Erythroblast (primary cell): ENCODE measurements around the gene SH3GLB2.

ENCODE experiments used
- DNase-seq, 2 experiments: peaks; one replicate each; lab custom pipeline; 2025; lab: John Stamatoyannopoulos, UW
- GATA1 ChIP-seq: IDR thresholded peaks from 2 replicates; pipeline ENCODE4 v1.6.1; 2011; ENCODE audit warnings: low read depth, mild to moderate bottlenecking, control low read depth, low read length, moderate library complexity
- POLR2A ChIP-seq: IDR thresholded peaks from 2 replicates; pipeline ENCODE4 v1.6.1; 2011; ENCODE audit warnings: mild to moderate bottlenecking, low read length

SH3GLB2 gene

DNA sequence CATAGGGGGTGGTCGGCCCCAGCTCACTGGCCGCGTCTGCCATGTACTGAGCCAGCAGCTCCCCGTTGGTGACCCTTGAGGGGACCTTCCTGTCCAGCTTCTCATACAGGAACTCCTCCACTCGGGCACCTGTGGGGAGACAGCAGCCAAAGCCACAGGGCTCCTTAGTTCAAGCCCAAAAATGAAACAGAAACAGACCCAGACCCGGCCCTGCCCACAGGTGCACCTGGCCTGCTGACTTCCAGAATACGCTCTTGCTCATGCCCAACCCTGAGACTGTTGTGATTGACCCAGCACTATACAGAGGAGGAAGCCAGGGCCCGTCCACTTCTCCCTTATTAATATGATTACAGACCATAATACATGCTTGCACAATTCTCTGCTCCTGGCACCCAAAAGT, 7.0 kb downstream of the SH3GLB2 start:
- TF ChIP-seq GATA1: no peak
- TF ChIP-seq POLR2A: no peak
- no peak for DNase-seq

GRCh38 chr9:129014608-129015007, 13.5 kb downstream of the SH3GLB2 start:
- TF ChIP-seq GATA1: no peak
- TF ChIP-seq POLR2A: no peak
- DNase-seq: no peak

DNA sequence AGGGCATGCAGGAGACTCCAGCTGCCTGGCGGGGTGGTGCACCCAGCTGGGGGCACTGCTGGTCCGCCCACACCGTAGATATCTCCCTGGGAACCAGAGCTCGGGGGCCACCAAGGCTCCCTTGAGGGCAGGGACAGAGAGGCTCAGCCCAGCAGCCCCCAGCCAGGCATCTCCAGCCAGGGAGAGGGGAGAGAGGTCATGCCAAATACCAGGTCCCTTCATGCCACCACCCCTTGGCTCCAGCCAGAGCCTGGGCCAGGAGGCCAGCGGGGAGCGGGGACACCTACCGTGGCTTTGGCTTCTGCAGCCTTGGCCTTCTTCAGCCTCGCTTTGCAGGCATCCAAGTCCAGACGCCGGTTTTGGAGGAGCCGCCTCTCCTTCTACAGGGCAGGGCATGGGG, 14.0 kb downstream of the SH3GLB2 start:
- no peak for DNase-seq
- TF ChIP-seq GATA1 (no peak), POLR2A (no peak)

GRCh38 chr9:129013674-129014073, 14.5 kb downstream of the SH3GLB2 start:
- no peak for DNase-seq
- no peak for TF ChIP-seq POLR2A

GRCh38 chr9:129012893-129013448, 15.2 kb downstream of the SH3GLB2 start:
- no peak for DNase-seq
- TF ChIP-seq POLR2A (no peak), GATA1 (no peak)

DNA sequence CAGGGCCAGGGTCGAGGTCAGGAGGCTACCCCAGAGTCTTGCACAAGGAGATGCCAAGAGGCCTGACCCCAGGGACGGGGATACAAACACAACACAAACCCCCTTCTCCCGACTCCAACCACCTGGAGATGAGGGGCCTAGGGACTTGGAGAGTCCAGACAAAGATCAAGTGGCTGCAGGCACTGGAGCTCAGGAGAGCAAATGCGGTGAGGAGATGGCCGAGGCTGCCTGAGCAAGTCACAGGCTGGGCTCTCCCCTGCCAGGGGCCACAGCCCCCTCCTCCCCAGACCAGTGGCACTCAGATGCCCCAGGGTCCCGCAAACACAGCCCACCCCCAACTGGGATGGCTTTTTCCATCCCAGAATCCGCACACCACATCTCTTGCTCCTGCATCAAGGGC, 15.8 kb downstream of the SH3GLB2 start:
- no peak for DNase-seq
- no peak for TF ChIP-seq POLR2A
- TF ChIP-seq GATA1: no peak

DNA sequence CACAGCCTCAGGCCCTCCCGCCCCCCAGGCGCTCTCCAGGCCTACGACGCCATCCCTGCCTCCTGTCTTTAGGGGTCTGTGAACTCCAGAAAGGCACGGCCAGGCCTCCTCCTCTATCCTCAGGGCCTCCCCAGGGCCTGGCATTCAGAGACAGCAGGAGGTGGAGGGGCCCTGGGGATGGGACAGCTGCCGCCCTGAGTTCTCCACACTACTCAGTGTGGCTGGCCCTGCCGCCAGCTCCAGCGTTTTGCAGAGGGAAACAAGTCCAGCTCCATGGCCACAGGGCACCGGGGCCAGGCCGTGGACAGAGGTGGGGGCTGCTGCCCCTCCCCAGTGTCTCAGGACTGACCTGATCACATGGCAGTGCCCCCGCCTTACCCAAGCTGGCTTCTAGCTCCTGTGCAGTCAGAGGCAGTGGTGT, 16.4 kb downstream of the SH3GLB2 start:
- DNase-seq: no peak
- TF ChIP-seq POLR2A (no peak), GATA1 (no peak)

GRCh38 chr9:129011170-129011569, 17.0 kb downstream of the SH3GLB2 start:
- no peak for DNase-seq
- TF ChIP-seq GATA1 (no peak), POLR2A (no peak)

GRCh38 chr9:129010267-129010975, 17.7 kb downstream of the SH3GLB2 start:
- TF ChIP-seq POLR2A (no peak), GATA1 (no peak)
- no peak for DNase-seq

GRCh38 chr9:129009584-129010141, 18.5 kb downstream of the SH3GLB2 start:
- DNase-seq: no peak
- no peak for TF ChIP-seq POLR2A
- no peak for TF ChIP-seq GATA1

DNA sequence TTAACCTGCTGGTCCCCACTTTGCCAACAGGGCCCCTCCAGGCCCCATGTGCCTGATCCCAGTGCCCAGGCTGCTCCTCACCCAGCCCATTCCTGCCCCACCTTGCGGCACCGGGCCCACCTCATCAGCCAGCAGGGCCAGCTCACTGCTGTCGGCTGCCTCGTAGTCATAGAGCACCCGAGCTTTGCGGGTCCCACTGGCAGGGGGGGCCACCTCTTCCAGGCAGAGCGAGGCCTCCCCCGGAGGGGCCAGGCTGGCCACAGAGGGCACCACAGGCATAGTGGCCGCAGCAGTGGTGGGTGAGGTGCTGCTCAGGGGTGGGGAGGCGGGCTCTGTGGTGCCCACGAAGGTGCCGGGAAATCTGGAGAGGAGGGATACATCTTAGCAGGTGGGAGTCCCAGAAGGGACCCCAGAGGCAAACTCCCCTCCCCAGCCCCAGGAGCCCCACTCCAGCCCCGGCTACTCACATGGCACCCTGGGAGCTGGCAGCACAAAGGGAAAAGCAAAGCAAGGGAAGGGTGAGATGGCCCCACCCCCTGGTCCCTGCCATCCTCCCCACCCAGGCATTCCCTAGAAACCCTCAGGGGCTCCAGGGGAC, 19.0 kb downstream of the SH3GLB2 start:
- TF ChIP-seq POLR2A: no peak
- no peak for TF ChIP-seq GATA1
- no peak for DNase-seq

DNA sequence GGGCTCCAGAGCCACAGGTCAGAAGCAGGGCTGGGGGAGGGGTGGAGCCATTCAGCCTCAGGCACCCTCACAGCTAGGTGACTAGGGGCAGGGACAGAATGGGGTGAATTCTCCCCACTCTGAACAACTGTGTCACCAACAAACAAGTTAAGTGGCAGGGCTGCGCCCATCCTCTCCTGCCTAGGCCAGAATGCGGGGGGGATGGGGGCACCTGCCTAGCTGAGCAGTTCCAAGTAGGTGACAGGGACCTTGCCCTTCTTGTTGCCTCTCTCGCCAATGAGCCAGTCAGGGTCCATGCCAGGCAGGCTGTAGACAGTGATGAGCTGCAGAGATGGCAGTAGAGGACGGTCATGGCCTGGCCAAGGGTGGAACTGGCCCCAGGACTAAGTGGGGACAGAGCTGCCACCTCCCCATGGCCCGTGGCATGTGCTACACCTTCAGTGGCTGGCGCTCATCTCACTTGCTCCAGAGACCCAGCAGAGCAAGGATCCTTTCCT, 19.6 kb downstream of the SH3GLB2 start:
- no peak for TF ChIP-seq GATA1
- TF ChIP-seq POLR2A: no peak
- no peak for DNase-seq

DNA sequence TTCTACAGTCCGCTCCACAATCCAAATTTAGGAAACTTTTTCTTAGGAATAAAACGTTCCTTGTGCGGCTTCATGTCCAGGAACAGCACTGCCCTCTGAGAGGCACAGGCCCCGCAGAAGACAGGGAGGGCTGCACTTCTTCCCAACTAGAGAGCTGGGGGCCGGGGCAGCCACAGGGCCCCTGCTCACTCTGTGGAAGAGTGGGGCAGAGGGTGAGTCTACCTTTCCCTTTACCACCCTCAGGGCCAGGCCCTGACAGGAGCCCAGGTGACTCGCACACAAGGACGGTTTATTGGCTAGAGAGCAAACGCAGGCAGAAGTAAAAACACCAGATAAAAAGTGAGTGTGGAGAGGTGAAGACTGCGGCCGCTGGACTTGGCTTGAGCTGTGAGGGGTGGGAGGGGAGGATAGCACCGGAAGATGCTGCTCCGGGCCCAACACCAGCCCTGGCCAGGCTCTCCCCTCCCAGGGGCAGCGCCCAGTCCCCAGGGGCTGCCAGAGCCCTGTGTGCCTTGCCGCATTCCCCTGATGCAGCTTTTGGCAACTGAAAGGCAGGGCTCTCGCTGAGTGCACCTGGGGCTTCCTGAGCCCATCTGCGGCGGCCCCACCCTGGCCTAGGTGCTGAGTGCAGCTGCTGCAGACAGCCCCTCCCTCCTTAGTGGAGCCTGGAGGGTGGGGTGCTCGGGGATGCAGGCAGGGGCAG, 20.2 kb downstream of the SH3GLB2 start:
- DNase-seq: no peak
- TF ChIP-seq GATA1 (no peak), POLR2A (no peak)
